Measurements from ENCODE around the gene NME3.

DNA sequence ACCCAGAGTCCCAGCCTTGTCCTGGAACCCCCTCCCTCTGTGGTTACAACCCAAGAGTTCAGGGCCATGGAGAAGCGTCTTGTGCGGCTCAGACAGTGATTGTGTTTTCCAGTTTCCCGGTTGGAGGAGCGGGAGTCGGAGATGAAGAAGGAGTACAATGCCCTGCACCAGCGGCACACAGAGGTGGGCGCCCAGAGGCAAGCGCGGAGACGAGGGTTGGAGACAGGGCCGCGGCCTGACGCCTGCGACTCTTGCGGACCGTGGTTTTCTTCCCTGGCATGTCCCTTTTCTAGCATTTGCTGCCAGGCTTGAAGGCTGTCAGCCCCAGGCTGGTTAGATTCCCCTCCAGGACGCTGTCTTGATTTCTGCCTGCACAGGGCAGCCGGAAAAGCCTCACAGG lies 42.3 kb downstream of the NME3 start:
- TF ChIP-seq, protein P1, sequence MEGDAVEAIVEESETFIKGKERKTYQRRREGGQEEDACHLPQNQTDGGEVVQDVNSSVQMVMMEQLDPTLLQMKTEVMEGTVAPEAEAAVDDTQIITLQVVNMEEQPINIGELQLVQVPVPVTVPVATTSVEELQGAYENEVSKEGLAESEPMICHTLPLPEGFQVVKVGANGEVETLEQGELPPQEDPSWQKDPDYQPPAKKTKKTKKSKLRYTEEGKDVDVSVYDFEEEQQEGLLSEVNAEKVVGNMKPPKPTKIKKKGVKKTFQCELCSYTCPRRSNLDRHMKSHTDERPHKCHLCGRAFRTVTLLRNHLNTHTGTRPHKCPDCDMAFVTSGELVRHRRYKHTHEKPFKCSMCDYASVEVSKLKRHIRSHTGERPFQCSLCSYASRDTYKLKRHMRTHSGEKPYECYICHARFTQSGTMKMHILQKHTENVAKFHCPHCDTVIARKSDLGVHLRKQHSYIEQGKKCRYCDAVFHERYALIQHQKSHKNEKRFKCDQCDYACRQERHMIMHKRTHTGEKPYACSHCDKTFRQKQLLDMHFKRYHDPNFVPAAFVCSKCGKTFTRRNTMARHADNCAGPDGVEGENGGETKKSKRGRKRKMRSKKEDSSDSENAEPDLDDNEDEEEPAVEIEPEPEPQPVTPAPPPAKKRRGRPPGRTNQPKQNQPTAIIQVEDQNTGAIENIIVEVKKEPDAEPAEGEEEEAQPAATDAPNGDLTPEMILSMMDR (conservative IDR thresholded peaks at IDR 0.05), result no peak
- TF ChIP-seq ZFX (IDR thresholded peaks at IDR 0.05), result no peak
